ENCODE measurements around the gene N4BP2. TPM values are rescaled to one million over a fixed set of nuclear protein-coding genes. Genes with fewer than 3 reads are reported as not detected.
"Not testable (repeated sequence)": the region's sequence is repeated elsewhere in the genome, so short reads cannot be mapped to it uniquely, and the experiment has no call there.

N4BP2 gene
- total RNA-seq, 1 donor from 2014 or later: 31.5 TPM

DNA sequence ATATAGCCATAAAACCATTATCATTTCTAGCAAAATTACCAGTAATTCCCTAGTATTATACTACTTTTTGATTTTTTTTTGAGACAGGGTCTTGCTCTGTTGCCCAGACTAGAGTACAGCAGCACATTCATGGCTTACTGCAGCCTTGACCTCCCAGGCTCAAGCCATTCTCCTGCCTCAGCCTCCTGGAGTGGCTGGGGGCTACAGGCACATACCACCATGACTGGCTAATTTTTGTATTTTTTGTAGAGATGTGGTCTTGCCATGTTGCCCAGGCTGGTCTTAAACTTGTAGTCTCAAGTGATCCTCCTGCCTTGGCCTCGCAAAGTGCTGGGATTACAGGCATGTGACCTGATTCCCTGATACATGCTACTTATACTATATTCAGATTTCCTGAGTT is 13.7 kb downstream of the N4BP2 start:
- intact Hi-C loops (cut with micrococcal nuclease): no loop called here

- intact Hi-C loops (cut with micrococcal nuclease): no loop called here
Measured at GRCh38 chr4:40086421-40086820, 29.8 kb downstream of the N4BP2 start.

DNA sequence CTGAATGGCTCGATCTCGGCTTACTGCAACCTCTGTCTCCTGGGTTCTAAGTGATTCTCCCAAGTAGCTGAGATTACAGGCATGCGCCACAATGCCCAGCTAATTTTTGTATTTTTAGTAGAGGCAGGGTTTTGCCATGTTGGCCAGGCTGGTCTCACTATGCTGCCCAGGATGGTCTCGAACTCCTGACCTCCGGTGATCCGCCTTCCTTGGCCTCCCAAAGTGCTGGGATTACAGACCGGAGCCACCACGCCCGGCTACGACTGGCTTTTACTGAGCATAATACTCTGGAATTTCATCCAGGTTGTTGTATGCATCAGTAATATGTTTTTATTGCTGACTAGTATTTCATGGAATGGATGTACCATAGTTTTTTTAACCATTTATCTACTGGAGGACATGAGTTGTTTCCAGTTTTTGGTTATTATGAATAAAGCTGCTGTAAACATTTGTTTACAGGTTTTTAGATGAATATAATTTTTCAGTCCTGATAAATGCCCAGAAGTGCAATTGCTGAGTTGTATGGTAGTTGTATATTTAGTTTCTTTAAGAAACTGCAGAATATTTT is 31.2 kb downstream of the N4BP2 start:
- intact Hi-C loops (cut with micrococcal nuclease): no loop called here

GRCh38 chr4:40093400-40093799 is 36.8 kb downstream of the N4BP2 start:
- intact Hi-C loops (cut with micrococcal nuclease): loop anchor here (10.0 kb wide), 1 partner anchor 519 kb away; no protein-coding TSS in a partner anchor

DNA sequence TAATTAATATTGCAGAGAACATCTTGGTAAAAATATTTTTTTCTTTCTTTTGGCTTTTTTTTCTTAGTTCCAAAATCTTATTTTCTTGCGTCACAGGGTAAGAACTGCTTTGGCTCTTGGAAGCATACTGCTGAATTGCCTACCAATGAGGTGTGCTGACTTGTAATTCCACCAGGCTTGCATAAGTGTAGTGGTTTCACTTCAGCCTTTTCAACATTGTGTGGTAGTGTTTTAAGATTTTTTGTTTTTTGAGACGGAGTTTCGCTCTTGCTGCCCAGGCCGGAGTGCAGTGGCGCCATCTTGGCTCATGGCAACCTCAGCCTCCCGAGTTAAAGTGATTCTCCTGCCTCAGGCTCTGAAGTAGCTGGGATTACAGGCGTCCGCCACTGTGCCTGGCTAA is 42.4 kb downstream of the N4BP2 start:
- intact Hi-C loops (cut with micrococcal nuclease): loop anchor here (10.0 kb wide), 1 partner anchor 524 kb away; no protein-coding TSS in a partner anchor

DNA sequence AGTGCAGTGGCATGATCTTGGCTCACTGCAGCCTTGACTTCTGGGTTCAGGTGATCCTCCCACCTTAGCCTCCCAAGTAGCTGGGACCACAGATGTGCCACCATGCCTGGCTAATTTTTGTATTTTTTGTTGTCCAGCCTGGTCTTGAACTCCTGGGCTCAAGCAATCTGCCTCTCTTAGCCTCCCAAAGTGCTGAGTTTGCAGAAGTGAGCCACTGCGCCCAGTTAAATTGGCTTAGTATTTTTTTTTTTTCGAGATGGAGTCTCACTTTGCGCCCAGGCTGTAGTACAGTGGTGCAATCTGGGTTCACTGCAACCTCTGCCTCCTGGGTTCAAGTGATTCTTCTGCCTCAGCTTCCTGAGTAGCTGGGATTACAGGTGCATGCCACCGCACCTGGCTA is 50.5 kb downstream of the N4BP2 start:
- intact Hi-C loops (cut with micrococcal nuclease): not testable (repeated sequence)

GRCh38 chr4:40112027-40112792 is 55.6 kb downstream of the N4BP2 start:
- intact Hi-C loops (cut with micrococcal nuclease): no loop called here

DNA sequence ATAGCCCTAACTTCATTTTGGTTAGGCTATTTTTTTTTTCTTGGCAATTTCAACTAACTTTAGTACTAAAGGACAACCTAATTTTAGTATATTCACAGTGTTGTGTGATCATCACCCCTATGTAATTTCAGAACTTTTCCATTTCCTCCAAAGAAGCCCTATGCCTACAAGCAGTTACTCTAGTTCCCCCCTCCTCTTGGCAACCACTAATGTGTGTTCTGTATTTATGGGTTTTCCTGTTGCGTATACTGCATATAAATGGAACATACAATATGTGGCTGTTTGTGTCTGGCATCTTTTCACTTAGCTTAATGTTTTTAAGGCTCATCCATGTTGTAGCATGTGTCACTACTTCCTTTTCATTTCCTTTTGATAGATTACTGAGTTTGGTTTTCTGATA is 57.6 kb downstream of the N4BP2 start:
- intact Hi-C loops (cut with micrococcal nuclease): no loop called here

DNA sequence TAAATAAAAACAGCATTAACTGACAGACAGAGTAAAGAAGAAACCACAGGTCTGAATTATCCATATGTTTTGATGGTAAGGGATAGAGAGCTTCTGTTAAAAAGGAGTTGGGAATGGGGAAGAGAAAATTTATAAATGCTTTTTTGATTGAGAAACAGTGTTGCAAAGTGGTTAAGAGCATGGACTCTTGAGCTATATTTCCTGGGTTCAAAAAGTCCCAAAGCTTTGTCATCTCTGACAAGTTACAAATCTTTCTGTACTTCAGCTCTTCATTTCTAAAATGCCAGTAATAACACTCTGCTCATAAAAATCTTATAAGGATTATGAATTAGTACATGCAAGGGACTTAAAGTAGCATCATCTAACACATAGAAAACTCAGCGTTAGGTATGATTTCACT is 62.2 kb downstream of the N4BP2 start:
- intact Hi-C loops (cut with micrococcal nuclease): no loop called here

DNA sequence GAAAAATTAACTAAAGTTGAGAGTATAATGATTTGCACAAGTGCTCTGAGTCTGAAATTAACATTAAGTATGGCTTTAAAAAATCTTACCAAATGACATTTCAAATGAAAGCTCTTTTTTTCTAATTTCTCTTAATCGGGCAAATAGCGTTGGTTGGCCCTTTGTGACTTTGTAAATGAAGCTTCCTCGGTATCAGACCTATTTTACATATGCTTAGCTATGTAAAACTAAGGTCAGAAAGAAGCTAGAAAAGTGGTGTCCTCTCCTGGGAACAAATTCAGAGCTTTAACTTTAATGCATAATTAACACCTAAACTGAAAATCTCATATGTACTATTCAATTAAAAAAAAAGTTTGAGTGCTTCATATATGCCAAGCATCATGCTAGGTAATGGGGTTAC is 62.7 kb downstream of the N4BP2 start:
- intact Hi-C loops (cut with micrococcal nuclease): no loop called here

- intact Hi-C loops (cut with micrococcal nuclease): no loop called here
Measured at GRCh38 chr4:40121515-40121914, 64.9 kb downstream of the N4BP2 start.

DNA sequence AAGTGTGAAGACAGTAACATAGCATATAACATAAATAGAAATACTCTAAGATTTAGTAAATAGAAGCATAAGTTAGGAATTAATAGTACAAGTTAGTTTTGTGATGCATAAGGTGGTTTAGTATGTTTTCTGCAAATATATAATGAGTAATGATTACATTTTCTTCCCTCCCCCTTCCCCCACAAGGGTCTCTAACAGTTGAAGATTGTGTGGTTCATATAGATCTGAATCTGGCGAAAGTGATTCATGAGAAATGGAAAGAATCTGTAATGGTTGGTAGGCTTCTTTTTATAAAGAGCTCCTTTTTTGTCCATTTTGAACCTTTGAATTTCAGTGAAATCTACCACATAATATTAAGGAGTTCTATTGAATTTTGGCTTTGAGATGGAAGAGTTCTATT is 66.3 kb downstream of the N4BP2 start:
- intact Hi-C loops (cut with micrococcal nuclease): no loop called here

- intact Hi-C loops (cut with micrococcal nuclease): loop anchor here (2.0 kb wide), 1 partner anchor 66 kb away; no protein-coding TSS in a partner anchor
Measured at GRCh38 chr4:40124690-40125089, 68.0 kb downstream of the N4BP2 start.

DNA sequence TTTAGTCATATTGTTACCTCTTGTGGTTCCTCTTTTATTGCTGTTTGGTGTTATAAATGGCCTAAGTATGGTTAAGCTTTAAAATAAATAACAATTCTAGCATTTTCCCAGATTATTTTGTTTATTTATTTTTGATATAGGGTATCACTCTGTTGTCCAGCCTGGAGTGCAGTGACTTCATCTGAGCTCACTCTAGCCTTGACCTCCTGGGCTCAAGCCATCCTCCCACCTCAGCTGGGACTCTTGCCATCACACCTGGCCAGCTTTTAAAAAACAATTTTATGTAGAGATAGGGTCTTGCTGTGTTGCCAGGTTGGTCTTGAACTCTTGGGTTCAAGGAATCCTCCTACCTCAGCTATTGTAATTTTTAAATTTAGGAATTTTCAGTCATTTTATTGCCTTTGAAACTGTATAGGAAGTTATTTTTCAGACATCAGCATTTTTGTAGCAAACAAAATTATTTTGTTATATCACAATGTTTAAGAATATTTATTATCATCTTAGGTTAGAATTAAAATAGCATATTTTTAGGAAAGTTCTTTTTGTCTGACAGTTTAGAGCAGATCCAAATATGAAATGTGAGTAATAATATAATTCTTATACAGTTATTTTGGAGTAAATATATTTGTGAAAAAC is 73.9 kb downstream of the N4BP2 start:
- intact Hi-C loops (cut with micrococcal nuclease): no loop called here

GRCh38 chr4:40132816-40133215 is 76.2 kb downstream of the N4BP2 start:
- intact Hi-C loops (cut with micrococcal nuclease): no loop called here

DNA sequence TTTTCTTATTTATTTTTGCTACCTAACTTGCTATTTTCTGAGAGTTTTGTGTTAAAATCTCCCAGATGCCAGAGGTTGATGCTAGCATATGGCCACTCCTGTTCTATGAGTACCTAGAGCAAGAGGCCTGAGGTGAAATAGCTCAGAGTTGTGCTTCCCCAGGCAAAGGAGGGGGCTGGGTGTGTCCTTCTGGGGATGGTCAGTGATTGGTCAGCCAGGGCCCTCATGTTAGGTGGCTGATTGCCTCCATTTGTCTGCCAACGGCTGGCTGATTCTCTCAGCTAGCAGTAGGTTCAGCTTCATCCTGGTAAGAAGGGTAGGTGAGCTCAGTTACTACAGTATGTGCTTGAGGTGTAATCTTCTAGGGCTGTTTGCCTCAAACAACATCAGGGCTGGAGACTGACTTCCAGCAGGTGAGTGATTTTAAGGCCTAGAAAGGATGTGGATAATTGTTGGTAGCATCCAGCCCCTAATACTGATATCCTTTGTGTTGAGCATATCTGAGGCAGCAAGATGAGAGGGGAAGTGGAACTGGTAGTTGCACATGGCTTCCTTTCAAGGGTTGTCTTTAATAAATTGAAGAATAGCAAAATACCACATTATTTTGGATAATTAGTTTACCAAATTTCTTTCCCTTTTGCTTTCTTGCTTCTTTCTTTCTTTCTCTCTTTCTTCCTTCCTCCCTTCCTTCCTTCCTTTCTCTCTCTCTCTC is 77.7 kb downstream of the N4BP2 start:
- intact Hi-C loops (cut with micrococcal nuclease): no loop called here

GRCh38 chr4:40136202-40136601 is 79.6 kb downstream of the N4BP2 start:
- intact Hi-C loops (cut with micrococcal nuclease): not testable (repeated sequence)

DNA sequence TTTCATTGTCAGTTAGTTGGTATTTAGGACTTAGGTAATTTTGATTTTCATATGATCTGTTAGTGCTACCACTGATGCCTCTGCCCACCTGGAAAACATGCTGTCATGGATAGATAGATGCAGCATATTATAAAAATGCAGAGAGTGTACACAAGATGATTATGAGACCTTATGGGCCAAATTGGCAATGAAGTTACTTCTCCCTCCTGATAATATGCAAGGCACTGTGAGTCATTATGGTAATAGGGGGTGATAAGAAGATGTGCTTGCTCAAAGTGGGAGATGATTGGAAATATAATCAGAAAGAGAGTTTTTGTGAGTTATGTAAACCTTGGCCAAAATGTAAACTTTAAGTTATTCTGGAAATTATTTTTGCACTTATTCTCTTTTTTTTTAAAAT is 83.5 kb downstream of the N4BP2 start:
- intact Hi-C loops (cut with micrococcal nuclease): no loop called here

DNA sequence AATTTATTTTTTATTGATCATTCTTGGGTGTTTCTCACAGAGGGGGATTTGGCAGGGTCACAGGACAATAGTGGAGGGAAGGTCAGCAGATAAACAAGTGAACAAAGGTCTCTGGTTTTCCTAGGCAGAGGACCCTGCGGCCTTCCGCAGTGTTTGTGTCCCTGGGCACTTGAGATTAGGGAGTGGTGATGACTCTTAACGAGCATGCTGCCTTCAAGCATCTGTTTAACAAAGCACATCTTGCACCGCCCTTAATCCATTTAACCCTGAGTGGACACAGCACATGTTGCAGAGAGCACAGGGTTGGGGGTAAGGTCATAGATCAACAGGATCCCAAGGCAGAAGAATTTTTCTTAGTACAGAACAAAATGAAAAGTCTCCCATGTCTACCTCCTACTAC is 83.9 kb downstream of the N4BP2 start:
- intact Hi-C loops (cut with micrococcal nuclease): not testable (repeated sequence)

DNA sequence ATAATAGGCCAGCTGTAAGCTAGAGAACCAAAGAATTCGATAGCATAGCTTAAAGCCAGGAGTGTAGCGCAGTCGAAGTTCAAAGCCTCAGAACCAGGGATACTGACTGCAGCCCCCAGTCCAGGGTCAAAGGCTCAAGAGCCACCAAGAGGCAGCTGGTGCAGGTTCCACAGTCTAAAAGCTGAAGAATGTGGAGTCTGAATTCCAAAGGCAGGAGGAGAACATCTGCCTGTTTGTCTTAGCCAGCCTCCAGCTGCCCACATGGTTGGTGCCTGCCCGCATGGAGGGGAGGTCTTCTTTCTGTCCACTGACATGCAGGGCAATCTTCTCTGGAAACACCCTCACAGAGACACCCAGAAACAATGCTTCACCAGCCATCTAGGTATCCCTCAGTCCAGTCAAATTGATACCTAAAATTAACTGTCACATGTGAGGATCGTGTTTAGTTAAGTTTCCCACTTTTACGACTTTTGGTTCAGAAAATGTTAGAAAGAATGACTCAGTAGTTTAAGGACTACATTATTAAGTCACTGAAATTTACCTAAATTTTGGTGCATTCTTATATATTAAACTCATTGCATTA is 87.4 kb downstream of the N4BP2 start:
- intact Hi-C loops (cut with micrococcal nuclease): no loop called here

GRCh38 chr4:40144716-40145115 is 88.1 kb downstream of the N4BP2 start:
- intact Hi-C loops (cut with micrococcal nuclease): no loop called here

GRCh38 chr4:40147490-40147889 is 90.8 kb downstream of the N4BP2 start:
- intact Hi-C loops (cut with micrococcal nuclease): not testable (repeated sequence)

All from T-helper 1 cell treated with Interleukin-12 subunit alpha and Interleukin-12 subunit beta and Interleukin-4 antibody, amounts not matched to agents 30 ng/mL and 1 ng/mL, for 36 hours (primary cell).